ENCODE data around the gene MED29.
A peak's percentile ranks its signal among the peaks of the same experiment; 100 is the strongest.

The MED29 gene

DNA sequence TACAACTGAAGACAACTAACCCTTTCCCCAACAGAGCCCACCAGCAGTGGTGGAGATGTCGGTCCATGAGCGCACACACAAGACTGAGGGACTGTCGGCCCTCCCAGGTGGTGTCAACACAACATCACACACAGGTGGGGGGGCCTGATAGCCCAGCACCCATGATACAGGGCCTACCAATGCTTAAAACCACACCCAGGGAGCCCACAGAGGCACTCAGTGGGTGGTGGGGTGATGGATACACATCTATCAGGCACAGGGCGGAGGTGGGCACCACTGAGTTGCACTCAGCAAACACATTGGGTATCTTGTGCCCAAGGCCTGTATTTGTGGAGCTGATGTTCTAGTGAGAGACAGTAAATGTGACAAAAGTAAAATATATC lies 8.5 kb downstream of the MED29 start:
- no peak for DNase-seq

DNA sequence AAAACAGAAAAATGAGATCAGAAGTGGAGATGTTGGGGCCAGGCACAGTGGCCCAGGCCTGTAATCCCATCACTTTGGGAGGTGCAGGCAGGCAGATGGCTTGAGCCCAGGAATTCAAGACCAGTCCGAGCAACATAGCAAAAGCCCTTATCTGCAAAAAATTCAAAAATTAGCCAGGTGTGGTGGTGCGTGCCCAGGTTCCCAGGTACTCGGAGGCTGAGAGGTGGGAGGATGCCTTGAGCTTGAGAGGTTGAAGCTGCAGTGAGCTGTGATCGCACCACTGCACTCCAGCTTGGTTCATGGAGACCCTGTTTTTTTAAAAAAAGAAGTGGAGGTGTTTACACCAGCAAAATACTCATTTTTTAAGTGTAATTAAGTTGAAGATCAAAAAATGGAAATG lies 8.9 kb downstream of the MED29 start:
- no peak for DNase-seq

DNA sequence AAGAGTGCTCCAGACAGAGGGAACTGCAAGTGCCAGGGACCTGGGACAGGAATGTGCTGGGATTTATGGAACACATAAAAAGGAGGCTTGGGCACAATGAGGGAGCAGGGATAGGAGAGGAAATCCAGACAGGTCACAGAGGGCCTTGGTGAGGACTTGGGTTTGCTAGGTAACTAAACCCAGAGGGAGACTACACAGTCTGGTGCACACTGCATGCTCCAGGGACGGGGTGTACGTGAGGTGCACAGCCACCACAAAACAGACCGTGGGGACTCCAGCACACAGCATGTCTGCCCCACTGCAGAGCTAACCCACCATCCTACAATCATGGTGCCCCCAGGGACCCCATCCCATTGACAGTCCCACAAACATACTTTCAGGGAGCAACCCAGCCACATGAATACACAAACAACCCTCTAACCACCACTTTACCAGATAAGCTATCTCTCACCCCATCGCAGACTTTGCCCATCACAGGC lies 9.9 kb downstream of the MED29 start:
- DNase-seq, result no peak

DNA sequence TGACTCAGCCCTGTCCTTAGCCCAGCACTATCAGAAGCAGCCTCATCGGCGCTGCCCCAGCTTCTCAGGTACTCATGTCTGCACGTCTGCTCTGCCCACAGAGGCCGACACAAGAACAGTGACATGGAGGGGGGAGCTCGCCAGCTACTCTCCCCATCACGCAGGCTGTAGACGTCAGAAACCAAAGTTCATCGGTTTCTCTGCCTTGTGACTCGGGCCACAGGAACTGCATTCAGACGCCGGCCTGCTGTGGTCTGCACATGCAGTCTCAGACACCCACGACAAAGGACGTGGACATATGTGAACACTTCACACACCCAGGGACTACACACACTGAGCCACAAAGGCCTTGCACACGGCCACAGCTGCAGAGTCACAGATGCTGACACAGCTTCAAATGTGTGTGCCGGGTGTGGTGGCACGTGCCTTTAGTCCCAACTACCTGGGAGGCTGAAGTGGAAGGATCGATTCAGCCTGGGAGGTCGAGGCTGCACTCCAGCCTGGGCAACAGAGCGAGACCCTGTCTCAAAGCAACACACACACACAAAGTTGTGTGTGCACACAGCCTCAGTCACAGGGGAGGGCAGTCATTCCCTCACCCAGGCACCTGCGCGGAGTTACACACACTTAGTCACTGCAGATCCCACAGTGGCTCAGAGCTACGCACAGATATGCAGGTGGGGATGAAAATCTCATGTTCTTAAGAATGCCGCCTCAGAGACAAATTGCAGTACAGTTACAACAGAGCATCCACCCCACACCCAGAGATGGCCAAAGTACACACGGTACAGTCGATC lies 10.6 kb downstream of the MED29 start:
- DNase-seq, result peak; percentile 90

DNA sequence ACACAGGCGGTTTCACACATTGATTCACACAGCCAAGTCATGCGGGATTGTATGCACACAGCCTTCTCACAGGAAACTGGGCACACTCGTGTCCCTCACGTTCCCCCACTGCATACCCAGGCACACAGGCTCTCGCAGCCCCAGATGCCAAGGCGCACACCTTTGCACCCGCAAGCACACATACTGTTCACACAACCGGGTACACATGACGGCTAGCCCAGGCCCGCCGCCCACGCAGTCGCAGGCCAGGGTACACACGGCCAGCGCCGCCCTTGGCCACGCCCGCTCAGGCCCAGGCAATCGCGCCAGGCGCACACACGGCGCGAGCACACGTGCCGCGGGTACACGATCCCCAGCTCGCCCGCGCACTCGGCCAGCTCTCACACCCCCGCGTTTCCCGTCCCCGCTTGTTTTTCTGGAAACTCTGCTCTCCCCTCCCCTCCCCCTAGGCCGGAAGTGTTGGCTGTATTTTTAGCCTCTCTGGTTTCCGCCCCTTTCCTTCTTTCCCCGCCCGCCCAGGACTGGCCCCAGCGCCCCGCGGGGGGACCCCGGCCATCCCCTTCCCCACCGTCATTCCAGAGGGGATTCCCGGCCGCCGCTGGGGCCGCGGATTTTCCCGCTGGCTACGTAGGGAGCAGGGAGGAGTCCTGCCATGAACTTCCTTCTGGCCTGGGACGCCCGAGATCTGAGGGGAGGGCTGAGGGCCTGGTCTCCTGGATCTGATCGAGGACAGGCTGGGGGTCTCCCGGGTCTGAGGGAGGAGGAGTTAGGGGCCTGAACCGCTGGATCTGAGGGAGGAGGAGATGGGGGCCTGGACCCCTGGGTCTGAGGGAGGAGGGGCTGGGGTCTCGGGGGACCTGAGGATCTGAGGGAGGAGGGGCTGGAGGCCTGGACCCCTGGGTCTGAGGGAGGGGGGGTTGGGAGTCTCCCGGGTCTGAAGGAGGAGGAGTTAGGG lies 11.4 kb downstream of the MED29 start:
- peak; percentile 88 for DNase-seq

DNA sequence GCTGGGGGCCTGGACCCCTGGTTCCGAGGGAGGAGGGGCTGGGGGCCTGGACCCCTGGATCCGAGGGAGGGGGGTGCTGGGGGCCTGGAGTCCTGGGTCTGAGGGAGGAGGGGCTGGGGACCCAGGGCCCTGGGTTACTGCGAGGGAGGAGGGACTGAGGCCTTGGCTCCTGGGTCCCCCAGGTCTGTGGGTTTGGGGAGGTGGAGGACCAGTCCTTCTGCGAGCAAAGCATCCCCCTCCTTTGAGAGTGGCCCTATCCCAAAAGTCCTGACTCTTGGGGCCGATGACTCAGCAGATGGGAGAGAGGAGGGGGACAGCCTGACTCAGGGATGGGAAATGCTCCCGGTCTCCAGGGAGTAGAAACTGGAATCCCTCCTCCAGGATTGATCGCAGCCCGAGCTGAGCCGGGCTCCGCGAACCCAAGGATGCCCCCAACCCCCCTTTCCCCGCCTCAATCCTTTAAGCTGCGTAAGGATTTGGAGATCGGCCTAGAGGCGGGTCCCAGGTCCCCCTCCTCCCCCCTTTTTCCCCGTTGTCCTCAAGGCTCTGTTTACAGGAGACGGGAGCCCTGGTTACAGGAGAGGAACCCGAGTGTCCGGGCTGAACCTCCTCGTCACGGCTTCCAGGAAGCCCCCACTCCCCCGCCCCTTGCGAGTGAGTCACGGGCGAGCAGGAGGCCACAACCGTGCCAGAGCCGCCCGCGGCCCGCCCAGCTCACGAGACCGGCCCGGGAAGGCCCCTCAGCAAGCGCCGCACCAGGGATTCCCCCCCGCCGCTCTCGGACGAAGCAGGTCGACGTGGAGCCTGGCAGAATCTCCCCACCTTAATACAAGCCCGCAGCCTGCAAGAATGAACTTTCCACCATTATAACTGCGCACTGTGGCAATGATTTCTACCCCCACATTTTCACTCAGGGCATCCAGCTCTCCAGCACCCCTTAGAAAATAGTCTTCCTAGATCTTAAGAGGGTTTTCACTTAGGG lies 12.4 kb downstream of the MED29 start:
- DNase-seq, result no peak

DNA sequence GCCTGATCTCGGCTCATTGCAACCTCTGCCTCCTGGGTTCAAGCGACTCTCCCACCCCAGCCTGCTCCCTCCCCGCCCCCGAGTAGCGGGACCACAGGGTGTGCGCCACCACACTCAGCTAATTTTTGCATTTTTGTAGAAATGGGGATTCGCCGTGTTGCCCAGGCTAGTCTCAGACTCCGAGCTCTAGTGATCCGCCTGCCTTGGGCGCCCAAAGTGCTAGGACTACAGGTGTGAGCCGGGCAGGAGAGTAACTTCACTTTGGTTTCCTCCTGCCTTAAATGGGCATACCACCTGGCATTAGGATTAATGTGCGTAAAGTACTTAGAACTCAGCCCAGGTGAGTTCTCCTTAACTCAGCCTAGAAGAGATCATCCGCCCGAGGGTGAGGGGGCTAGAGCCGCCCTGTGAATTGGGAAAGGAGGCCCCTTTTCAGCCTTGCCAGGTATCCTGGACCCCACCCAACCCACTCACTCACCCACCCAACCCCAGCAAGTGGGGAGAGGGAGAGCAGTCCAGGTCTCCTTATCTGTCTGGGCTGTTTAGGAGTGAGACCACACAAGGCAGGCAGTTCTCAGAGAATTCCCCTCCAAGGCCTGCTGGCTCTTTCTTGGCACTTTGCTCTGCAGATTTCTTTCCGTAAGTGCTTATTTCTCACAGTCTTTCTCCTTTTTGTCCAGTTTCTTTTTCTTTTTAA lies 14.2 kb downstream of the MED29 start:
- no peak for DNase-seq

DNA sequence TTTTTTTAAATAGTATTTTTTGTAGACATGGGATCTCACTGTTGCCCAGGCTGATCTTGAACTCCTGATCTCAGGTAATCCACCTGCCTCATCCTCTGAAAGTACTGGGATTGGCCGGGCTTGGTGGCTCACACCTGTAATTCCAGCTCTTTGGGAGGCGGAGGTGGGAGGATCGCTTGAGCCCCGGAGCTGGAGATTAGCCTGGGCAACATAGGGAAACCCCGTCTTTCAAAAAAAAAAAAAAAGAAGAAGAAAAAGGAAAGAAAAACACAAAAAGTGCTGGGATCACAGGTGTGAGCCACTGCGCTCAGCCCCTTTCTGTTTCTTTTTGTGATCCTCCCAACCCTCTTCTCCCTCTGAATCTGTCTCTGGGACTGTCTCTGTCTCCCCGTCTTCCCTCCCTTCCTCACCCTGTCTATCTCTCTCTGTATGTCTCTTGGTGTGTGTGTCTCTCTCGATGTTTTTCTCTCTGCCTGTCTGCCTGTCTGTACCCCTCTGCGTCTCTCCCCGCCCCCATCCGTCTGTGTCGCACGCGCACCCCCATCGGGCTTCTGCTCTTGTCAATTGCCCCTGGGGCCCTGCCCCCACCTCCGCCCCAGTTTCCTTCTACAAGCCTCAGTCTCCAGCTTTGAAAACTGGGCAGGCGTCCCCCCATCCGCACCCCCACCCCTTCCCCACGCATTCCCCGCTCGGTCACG lies 14.9 kb downstream of the MED29 start:
- DNase-seq, result peak; percentile 90

DNA sequence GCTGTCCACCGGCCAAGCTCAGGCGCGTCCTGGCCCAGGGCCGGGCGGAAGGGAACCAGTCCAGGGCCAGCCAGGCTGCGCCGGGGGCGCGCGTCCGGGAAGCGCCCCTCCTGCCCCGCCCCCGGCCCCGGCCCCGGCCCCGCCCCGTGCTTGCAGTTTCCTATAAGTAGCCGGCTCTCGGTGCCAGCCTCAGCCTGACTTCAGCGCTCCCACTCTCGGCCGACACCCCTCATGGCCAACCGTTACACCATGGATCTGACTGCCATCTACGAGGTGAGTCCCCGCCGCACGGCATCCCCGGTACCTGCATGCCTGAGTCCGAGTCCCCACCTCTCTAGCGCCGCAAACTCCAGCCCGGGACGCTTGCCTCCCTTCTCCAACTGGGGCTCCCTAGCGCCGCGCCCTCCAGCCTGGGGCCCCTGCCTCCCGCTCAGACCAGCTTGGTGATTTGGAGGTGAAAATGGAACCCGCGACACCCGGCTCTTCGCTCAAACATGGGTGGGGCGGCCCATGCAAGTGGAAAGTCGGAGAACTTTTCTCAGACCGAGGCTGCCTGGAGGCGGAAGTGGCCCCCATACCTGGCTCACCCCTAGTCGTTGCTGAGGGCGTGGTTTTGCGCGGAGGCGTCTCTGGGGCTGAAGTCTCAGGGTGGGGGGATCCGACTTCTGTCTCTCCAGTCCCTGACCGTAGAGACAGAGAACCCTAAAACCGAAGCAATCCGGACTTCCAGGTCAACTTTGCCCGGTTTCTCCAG lies 15.7 kb downstream of the MED29 start, which contains the start of gene ZFP36:
Gene ZFP36 (plus strand): TSS at position 192 of the 754 bp plus-strand sequence. CDS start 58 bp downstream, at position 250.
- peak; percentile 90 for DNase-seq

DNA sequence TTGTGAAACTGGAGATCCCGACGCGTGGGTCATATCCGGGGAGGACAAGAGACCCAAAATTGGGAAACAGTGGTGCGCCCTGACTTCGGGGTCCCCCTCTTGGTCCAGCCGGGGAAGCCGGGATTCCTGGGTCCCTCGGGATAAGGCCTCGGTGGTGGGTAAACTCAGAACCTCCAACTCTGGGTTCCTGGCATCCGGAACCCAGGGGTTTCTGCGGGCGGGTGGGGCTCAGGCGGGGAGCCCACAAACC lies 16.2 kb downstream of the MED29 start:
- DNase-seq, result no peak

DNA sequence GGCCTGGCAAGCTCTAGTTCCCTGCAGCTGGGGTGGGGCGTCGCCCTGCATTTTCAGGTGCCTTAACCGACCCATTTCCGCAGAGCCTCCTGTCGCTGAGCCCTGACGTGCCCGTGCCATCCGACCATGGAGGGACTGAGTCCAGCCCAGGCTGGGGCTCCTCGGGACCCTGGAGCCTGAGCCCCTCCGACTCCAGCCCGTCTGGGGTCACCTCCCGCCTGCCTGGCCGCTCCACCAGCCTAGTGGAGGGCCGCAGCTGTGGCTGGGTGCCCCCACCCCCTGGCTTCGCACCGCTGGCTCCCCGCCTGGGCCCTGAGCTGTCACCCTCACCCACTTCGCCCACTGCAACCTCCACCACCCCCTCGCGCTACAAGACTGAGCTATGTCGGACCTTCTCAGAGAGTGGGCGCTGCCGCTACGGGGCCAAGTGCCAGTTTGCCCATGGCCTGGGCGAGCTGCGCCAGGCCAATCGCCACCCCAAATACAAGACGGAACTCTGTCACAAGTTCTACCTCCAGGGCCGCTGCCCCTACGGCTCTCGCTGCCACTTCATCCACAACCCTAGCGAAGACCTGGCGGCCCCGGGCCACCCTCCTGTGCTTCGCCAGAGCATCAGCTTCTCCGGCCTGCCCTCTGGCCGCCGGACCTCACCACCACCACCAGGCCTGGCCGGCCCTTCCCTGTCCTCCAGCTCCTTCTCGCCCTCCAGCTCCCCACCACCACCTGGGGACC lies 16.6 kb downstream of the MED29 start:
- peak; percentile 61 for DNase-seq

DNA sequence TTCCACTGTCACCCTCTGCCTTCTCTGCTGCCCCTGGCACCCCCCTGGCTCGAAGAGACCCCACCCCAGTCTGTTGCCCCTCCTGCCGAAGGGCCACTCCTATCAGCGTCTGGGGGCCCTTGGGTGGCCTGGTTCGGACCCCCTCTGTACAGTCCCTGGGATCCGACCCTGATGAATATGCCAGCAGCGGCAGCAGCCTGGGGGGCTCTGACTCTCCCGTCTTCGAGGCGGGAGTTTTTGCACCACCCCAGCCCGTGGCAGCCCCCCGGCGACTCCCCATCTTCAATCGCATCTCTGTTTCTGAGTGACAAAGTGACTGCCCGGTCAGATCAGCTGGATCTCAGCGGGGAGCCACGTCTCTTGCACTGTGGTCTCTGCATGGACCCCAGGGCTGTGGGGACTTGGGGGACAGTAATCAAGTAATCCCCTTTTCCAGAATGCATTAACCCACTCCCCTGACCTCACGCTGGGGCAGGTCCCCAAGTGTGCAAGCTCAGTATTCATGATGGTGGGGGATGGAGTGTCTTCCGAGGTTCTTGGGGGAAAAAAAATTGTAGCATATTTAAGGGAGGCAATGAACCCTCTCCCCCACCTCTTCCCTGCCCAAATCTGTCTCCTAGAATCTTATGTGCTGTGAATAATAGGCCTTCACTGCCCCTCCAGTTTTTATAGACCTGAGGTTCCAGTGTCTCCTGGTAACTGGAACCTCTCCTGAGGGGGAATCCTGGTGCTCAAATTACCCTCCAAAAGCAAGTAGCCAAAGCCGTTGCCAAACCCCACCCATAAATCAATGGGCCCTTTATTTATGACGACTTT lies 17.4 kb downstream of the MED29 start:
- peak; percentile 44 for DNase-seq

DNA sequence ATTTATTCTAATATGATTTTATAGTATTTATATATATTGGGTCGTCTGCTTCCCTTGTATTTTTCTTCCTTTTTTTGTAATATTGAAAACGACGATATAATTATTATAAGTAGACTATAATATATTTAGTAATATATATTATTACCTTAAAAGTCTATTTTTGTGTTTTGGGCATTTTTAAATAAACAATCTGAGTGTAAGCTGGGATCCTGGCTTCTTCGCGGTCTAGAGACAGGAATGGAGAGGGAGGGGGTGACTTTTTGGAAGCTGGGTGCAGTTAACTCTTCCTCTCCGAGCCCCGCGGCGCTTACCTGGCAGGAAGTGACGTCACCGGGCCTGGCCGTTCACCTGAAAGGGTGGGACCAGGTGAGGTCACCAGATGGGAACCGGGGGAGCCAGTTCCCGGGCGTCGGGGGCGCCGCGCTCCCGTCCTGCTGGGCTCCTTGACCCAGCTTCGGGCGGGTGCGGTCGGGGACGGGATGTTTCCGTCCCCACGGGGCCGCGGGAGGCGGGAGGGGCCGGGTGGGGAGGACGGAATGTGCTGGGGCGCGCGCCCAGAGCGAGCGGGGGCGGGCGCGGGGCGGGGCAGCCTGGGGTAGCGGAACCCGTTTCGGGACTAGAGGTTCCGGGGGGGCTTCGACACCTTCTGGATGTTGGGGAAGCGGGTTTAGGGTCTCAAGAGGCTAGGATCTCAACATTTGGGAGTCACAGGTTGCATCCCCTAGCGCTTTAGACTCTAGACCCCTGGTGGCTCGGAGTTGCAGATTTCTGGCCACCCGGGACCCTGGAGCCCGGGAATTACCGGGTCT lies 18.2 kb downstream of the MED29 start:
- peak; percentile 81 for DNase-seq

DNA sequence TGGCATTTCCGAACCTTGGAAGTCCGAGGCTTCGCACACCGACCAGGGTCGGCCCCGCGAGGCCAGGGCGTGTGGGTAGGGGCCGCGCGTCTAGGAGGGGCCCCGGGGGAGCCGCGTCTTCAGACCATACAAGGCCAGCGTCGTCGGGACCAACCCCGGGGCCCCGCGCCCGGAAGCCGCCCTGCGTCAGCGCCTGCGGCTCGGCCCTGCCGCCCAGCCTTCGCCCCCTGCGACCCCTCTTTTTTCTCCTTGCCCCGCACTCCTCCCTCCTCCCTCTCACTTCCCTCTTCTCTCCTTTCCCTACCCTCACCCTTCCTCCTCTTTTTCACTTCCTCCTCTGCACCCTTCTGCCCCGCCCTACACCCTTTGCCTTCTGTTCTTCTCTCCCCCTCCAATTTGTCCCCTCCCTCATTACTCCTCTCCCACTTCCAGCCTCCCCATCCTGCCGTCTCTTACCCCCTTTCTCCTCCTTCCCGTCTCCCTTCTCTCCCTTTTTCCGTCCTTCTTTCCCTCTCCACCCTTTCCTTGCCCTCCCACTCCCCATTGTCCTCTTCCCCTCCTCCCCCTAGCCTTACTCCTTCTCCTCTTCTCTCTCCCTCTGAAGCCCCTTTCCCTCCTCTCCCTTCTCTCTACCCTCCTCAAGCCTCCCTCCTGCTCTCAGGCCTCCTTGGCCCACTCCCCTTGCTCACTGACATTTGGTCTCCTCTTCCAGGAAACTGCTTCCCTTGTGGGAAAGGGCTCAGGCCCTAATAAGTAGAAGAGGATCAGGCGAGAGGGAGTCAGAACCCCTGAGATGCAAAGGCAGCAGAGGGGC lies 19.0 kb downstream of the MED29 start:
- peak; percentile 63 for DNase-seq

DNA sequence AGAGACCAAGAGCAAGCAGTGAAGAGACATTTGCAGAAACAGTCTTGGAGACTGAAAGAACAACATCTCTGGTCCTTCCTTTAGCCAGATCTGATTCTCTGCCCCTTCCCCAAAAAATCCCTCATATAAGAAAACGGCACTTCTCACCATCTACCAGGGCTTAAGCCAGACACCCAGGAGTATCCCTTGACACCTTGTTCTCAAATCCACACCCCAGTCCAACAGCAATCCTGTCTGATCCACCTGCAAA lies 19.6 kb downstream of the MED29 start:
- no peak for DNase-seq

DNA sequence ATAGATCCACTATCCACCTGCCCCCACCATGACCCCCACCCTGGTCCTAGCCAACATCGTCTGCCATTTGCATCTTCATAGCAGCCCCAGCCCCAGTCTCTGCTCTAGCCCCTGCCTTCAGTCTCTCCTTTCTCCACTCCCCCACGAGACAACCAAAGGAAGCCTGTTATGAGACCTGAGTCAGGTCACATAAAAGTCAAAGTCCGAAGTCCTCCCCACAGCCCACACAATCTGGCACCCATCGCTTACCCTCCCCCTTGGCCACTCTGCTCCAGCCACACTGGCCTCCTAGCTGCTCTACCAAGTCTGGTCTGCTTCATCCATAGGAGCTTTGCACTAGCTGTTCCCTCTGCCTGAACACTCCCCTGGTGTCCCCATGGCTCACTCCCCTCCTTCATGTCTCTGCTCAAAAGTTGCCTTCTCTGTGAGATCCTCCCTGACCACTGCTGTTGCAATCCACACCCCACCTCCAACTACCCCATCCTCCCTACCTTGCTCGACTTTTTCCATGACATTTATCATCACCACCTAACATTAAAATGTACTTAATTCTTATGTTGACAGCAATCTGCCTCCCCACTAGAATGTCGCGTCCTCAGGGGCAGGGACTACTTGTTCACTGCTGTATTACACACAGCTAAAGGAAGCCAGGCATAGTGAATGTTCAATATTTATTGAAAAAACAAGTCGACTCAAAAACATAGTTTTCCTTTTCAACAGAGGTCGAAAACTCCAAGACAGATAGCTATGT lies 20.1 kb downstream of the MED29 start:
- no peak for DNase-seq

DNA sequence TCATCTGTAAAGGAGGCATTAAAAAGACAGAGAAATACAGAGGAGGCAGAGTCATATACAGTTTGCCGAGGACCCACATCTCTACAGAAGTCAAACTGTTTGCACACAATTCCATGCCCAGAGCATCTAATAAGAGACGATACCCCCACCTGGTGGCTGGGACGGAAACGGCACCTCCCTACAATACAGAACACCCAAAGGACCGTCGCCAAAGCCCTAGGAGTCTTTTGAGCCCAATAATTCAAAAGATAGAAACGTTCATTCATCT lies 20.6 kb downstream of the MED29 start:
- DNase-seq, result peak; percentile 80

Data from NK-92 treated with Interleukin-12 subunit alpha and Interleukin-12 subunit beta, amount 100 ng/mL, for 24 hours (cell line).